H1 (cell line): ENCODE results near the gene MAGI2. TPM values are rescaled to one million over a fixed set of nuclear protein-coding genes. Genes with fewer than 3 reads are reported as not detected.

ENCODE experiments used
- CTCF ChIA-PET: fragments of 300-600 bp; sonication (Branson Sonifier 250); formaldehyde crosslinking; loops from one replicate; lab custom pipeline; 2021; ENCODE audit not compliant: partially characterized antibody; lab: Charles Lee
- POLR2A ChIA-PET: fragments of 300-600 bp; sonication (Branson Sonifier 250); formaldehyde crosslinking; loops from one replicate; lab custom pipeline; 2021; ENCODE audit warnings: inconsistent platforms; ENCODE audit not compliant: partially characterized antibody; lab: Charles Lee
- DNase-seq, 2 experiments: peaks; one replicate each; pipeline versions ENCODE4 v3.0.0 to v3.0.0-alpha.2; 2010 to 2022; ENCODE audit warnings: low spot score in 2 of 2, low read depth in 1 of 2, mixed read lengths in 1 of 2
- FAIRE-seq: peaks from 2 replicates; lab custom pipeline; 2011; peaks lifted over from hg19 to GRCh38; lab: Jason Lieb, UNC
- H2AFZ ChIP-seq: 2 replicates; pipeline ENCODE4 v1.8.1; 2012; ENCODE audit warnings: low read length, inconsistent platforms
- H2AK5ac ChIP-seq: 2 replicates; pipeline ENCODE4 v1.6.1; 2013; ENCODE audit warnings: low read depth, low read length
- H2BK120ac ChIP-seq: replicated peaks from 2 replicates; pipeline ENCODE3; 2013; ENCODE audit warnings: low read depth, low read length, inconsistent platforms
- H2BK12ac ChIP-seq: 2 replicates; pipeline ENCODE4 v1.6.1; 2013; ENCODE audit warnings: low read depth, low read length
- H2BK15ac ChIP-seq: 2 replicates; pipeline ENCODE4 v1.6.1; 2013; ENCODE audit warnings: low read length
- H2BK20ac ChIP-seq: 2 replicates; pipeline ENCODE4 v1.6.1; 2013; ENCODE audit warnings: low read length
- H2BK5ac ChIP-seq: 2 replicates; pipeline ENCODE4 v1.6.1; 2013; ENCODE audit warnings: low read depth, low read length
- H3K14ac ChIP-seq: 2 replicates; pipeline ENCODE4 v1.6.1; 2013; ENCODE audit warnings: inconsistent platforms; ENCODE audit not compliant: insufficient read length
- H3K18ac ChIP-seq: 2 replicates; pipeline ENCODE4 v1.6.1; 2013; ENCODE audit warnings: low read length; ENCODE audit errors: extremely low read depth
- H3K23ac ChIP-seq: 2 replicates; pipeline ENCODE4 v1.6.1; 2013; ENCODE audit warnings: inconsistent platforms; ENCODE audit not compliant: insufficient read length
- H3K23me2 ChIP-seq: 2 replicates; pipeline ENCODE4 v1.6.1; 2013; ENCODE audit warnings: low read depth, low read length
- H3K27ac ChIP-seq: 2 replicates; pipeline ENCODE4 v1.6.1; 2011; ENCODE audit warnings: low read depth, low read length, inconsistent platforms
- H3K27me3 ChIP-seq, 4 experiments: replicated peaks in 1 of 4; 1 replicate in 1 of 4; 2 replicates in 3 of 4; pipeline versions ENCODE4 v1.6.1 to v1.8.1; 2011 to 2013; ENCODE audit warnings: low read length in 3 of 4, mild to moderate bottlenecking in 3 of 4, inconsistent platforms in 2 of 4, mixed read lengths in 2 of 4, moderate library complexity in 1 of 4; ENCODE audit not compliant: control insufficient read depth in 3 of 4, insufficient read depth in 3 of 4; ENCODE audit errors: extremely low read depth in 1 of 4
- H3K36me3 ChIP-seq, 4 experiments: 2 replicates each; pipeline versions ENCODE4 v1.6.1 to v1.8.1; 2011 to 2013; ENCODE audit warnings: mild to moderate bottlenecking in 4 of 4, low read length in 3 of 4, moderate library complexity in 2 of 4, control low read depth in 1 of 4, inconsistent platforms in 1 of 4; ENCODE audit not compliant: insufficient read depth in 4 of 4, control insufficient read depth in 2 of 4
- H3K4ac ChIP-seq: replicated peaks from 2 replicates; pipeline ENCODE3; 2013; ENCODE audit warnings: low read length, low read depth, mixed read lengths, inconsistent platforms; ENCODE audit not compliant: insufficient read length
- H3K4me1 ChIP-seq, 4 experiments: replicated peaks in 1 of 4; 1 replicate in 1 of 4; 2 replicates in 3 of 4; pipeline versions ENCODE4 v1.6.1 to v1.8.1; 2011 to 2013; ENCODE audit warnings: low read length in 3 of 4, inconsistent platforms in 2 of 4, mixed read lengths in 1 of 4; ENCODE audit not compliant: insufficient read depth in 4 of 4, control insufficient read depth in 3 of 4
- H3K4me2 ChIP-seq, 2 experiments: 2 replicates each; pipeline versions ENCODE4 v1.6.1 to v1.8.1; 2011 to 2013; ENCODE audit warnings: low read depth in 2 of 2, low read length in 2 of 2, control low read depth in 1 of 2, inconsistent platforms in 1 of 2, mild to moderate bottlenecking in 1 of 2; ENCODE audit not compliant: insufficient read depth in 1 of 2
- H3K4me3 ChIP-seq, 4 experiments: fragments of 200-600, 300-600 bp in 1 of 4; sonication (generic), shearing (Covaris generic), sonication (Bioruptor Twin) in 1 of 4; 2 replicates each; pipeline versions ENCODE4 v1.5.1 to v1.8.1; 2011 to 2016; ENCODE audit warnings: low read length in 4 of 4, low read depth in 3 of 4, control low read depth in 2 of 4, inconsistent platforms in 2 of 4, mild to moderate bottlenecking in 2 of 4, mixed read lengths in 1 of 4, moderate library complexity in 1 of 4; ENCODE audit not compliant: insufficient read depth in 2 of 4; ENCODE audit errors: extremely low read depth in 1 of 4
- H3K56ac ChIP-seq: replicated peaks from 2 replicates; pipeline ENCODE3; 2013; ENCODE audit warnings: low read depth, mild to moderate bottlenecking, mixed read lengths, low read length, inconsistent platforms; ENCODE audit not compliant: insufficient read length
- H3K79me1 ChIP-seq: 2 replicates; pipeline ENCODE4 v1.6.1; 2013; ENCODE audit warnings: low read depth, low read length, control low read depth
- H3K79me2 ChIP-seq, 2 experiments: 2 replicates each; pipeline versions ENCODE4 v1.6.1 to v1.8.1; 2012 to 2013; ENCODE audit warnings: low read length in 2 of 2, mild to moderate bottlenecking in 2 of 2, inconsistent platforms in 1 of 2; ENCODE audit not compliant: insufficient read depth in 2 of 2, control insufficient read depth in 1 of 2
- H3K9ac ChIP-seq, 4 experiments: replicated peaks in 1 of 4; 1 replicate in 1 of 4; 2 replicates in 3 of 4; pipeline versions ENCODE4 v1.6.1 to v1.8.1; 2011 to 2013; ENCODE audit warnings: low read depth in 3 of 4, low read length in 3 of 4, control low read depth in 2 of 4, mild to moderate bottlenecking in 2 of 4, moderate library complexity in 2 of 4, inconsistent platforms in 1 of 4; ENCODE audit errors: extremely low read depth in 1 of 4
- H3K9me3 ChIP-seq, 2 experiments: 2 replicates each; pipeline versions ENCODE4 v1.6.1 to v1.8.1; 2012 to 2013; ENCODE audit warnings: mild to moderate bottlenecking in 2 of 2, moderate library complexity in 2 of 2, control low read depth in 1 of 2, inconsistent platforms in 1 of 2, low read depth in 1 of 2, low read length in 1 of 2, mixed read lengths in 1 of 2; ENCODE audit not compliant: insufficient read depth in 2 of 2
- H4K20me1 ChIP-seq, 2 experiments: replicated peaks in 1 of 2; 2 replicates each; pipeline versions ENCODE3 to v1.8.1; 2011 to 2013; ENCODE audit warnings: inconsistent platforms in 2 of 2, low read length in 2 of 2, mild to moderate bottlenecking in 1 of 2; ENCODE audit not compliant: insufficient read depth in 2 of 2, control insufficient read depth in 1 of 2
- H4K5ac ChIP-seq: 2 replicates; pipeline ENCODE4 v1.6.1; 2013; ENCODE audit warnings: low read length, low read depth, mixed read lengths, inconsistent platforms; ENCODE audit not compliant: insufficient read length
- H4K8ac ChIP-seq: 2 replicates; pipeline ENCODE4 v1.8.0; 2013; ENCODE audit warnings: mild to moderate bottlenecking, moderate library complexity, low read length, inconsistent platforms; ENCODE audit not compliant: insufficient read depth; ENCODE audit errors: extremely low read depth
- H4K91ac ChIP-seq: replicated peaks from 2 replicates; pipeline ENCODE3; 2013; ENCODE audit warnings: low read length, mixed read lengths, inconsistent platforms; ENCODE audit not compliant: insufficient read length
- CBX5 ChIP-seq: fragments of 300-800, 300-1000 bp; sonication (generic); IDR thresholded peaks from 2 replicates; pipeline ENCODE4 v1.7.1; 2016; ENCODE audit warnings: antibody characterized with exemption, low read length, low read depth
- CBX8 ChIP-seq: fragments of 300-800, 300-1000 bp; sonication (generic); IDR thresholded peaks from 2 replicates; pipeline ENCODE4 v1.7.1; 2016; ENCODE audit warnings: low read depth, low read length, borderline replicate concordance
- CHD1 ChIP-seq: IDR thresholded peaks from 2 replicates; pipeline ENCODE4 v1.6.1; 2012; ENCODE audit warnings: low read depth, low read length, improper control_type of control experiment
- CTBP2 ChIP-seq: IDR thresholded peaks from 2 replicates; pipeline ENCODE4 v1.7.0; 2011; ENCODE audit warnings: borderline replicate concordance, mild to moderate bottlenecking, moderate library complexity, mixed read lengths, low read length; ENCODE audit not compliant: insufficient read depth, insufficient read length
- E2F6 ChIP-seq: IDR thresholded peaks from 2 replicates; pipeline ENCODE4 v1.6.1; 2012; ENCODE audit warnings: inconsistent platforms
- FOSL1 ChIP-seq: IDR thresholded peaks from 2 replicates; pipeline ENCODE4 v1.6.1; 2011; ENCODE audit warnings: mild to moderate bottlenecking, low read depth, low read length, moderate library complexity; ENCODE audit not compliant: insufficient read depth
- KDM1A ChIP-seq: fragments of 200-600, 300-600 bp; sonication (generic); IDR thresholded peaks from 2 replicates; pipeline ENCODE4 v1.7.1; 2016; ENCODE audit warnings: mild to moderate bottlenecking, low read length, borderline replicate concordance
- KDM5A ChIP-seq: fragments of 200-600 bp; IDR thresholded peaks from 2 replicates; pipeline ENCODE4 v1.7.1; 2012; ENCODE audit warnings: mild to moderate bottlenecking, low read length, inconsistent platforms, mixed read lengths
- RAD21 ChIP-seq, 2 experiments: IDR thresholded peaks in 1 of 2; conservative IDR thresholded peaks in 1 of 2; 2 replicates each; pipeline ENCODE4 v1.6.1; 2011; ENCODE audit warnings: low read depth in 2 of 2, low read length in 2 of 2, improper control_type of control experiment in 1 of 2, inconsistent platforms in 1 of 2, mild to moderate bottlenecking in 1 of 2, moderate library complexity in 1 of 2
- RXRA ChIP-seq: IDR thresholded peaks from 2 replicates; pipeline ENCODE4 v1.6.1; 2011; ENCODE audit warnings: low read depth, mild to moderate bottlenecking, low read length, moderate library complexity; ENCODE audit not compliant: insufficient read depth
- SAP30 ChIP-seq: fragments of 300-600 bp; sonication (generic); IDR thresholded peaks from 2 replicates; pipeline ENCODE4 v1.7.1; 2012; ENCODE audit warnings: low read length, moderate library complexity, mild to moderate bottlenecking, inconsistent platforms; ENCODE audit not compliant: insufficient read depth, insufficient replicate concordance
- SIX5 ChIP-seq: IDR thresholded peaks from 2 replicates; pipeline ENCODE4 v1.6.1; 2011; ENCODE audit warnings: mild to moderate bottlenecking, low read depth, low read length
- SP4 ChIP-seq: IDR thresholded peaks from 2 replicates; pipeline ENCODE4 v1.6.1; 2012; ENCODE audit warnings: low read length, inconsistent platforms
- WGBS, 2 experiments: shearing (Covaris generic) in 1 of 2; methylation state at CpG; one replicate each; pipeline versions ENCODE4 v1.1.6 to v1.1.7; 2013 to 2015; ENCODE audit warnings: low lambda C conversion rate in 2 of 2, mixed read lengths in 2 of 2, inconsistent platforms in 1 of 2, low coverage in 1 of 2, missing lambda C conversion rate in 1 of 2; ENCODE audit not compliant: insufficient replicate concordance in 2 of 2, insufficient coverage in 1 of 2, insufficient read length in 1 of 2; ENCODE audit errors: extremely low coverage in 1 of 2, missing lambda C conversion rate in 1 of 2; 5-methylcytosine and 5-hydroxymethylcytosine counted together
- polyA plus RNA-seq, 7 experiments: library from polyadenylated mRNA; depleted of rRNA in 3 of 7; stranded (reverse) in 5 of 7; unstranded in 2 of 7; fragments of >200 nt in 5 of 7; fragments of 200-250 nt in 2 of 7; gene quantifications; 1 replicate in 5 of 7; 2 replicates in 1 of 7; 4 replicates in 1 of 7; pipeline versions ENCODE4 v1.2.1 to v1.2.3, GENCODE V29; 2011 to 2013; ENCODE audit warnings: missing spikeins in 2 of 7, mixed read lengths in 2 of 7
- total RNA-seq: library from RNA; stranded (reverse); fragmentation: NEBNext Ultra II Directional; extraction: Animal tissue kit (Norgen Biotek cat#: 25700); gene quantifications from 2 replicates; pipeline ENCODE4 v1.2.1, GENCODE V29; 2021

Gene MAGI2
- total and polyA plus RNA-seq, 2 of the 8 experiments (the other 6 are each of a cell fraction or from before 2014, with no cell fraction given) = 6.0 to 27.3 TPM

- no peaks in the 10 kb centered on the region for H3K79me1 ChIP-seq
- H2BK15ac ChIP-seq = no peak overlapping the region
- H2BK5ac ChIP-seq = no peak overlapping the region
- no peak overlapping the region for H3K56ac ChIP-seq
- H3K4me3 ChIP-seq = peak overlapping the region in 1 of 4 experiments; percentile 12; a peak in 1 of 8 replicates
- H4K91ac ChIP-seq = no peak overlapping the region
- no peak overlapping the region for H3K27ac ChIP-seq
- peak overlapping the region; percentile 35 to 46; a peak in 3 of 4 replicates for H3K4me2 ChIP-seq
- H3K23ac ChIP-seq = no peak overlapping the region
- no peaks in the 10 kb centered on the region for H3K23me2 ChIP-seq
- no peaks in the 10 kb centered on the region for H3K9me3 ChIP-seq
- no peaks in the 10 kb centered on the region for H3K36me3 ChIP-seq
- ChIA-PET CTCF (interaction anchor here (1.0 to 4.3 kb wide), 3 partner anchors 11 to 23 kb away, joined by 3 to 17 read pairs (median 4); no protein-coding TSS in a partner anchor), POLR2A (no interaction called here)
- DNase-seq = no peak
- H3K79me2 ChIP-seq = no peaks in the 10 kb centered on the region
- H3K9ac ChIP-seq = no peak overlapping the region
- peak; percentile 65 for FAIRE-seq
- H4K5ac ChIP-seq = no peak overlapping the region
- H3K18ac ChIP-seq = no peak overlapping the region
- H2BK12ac ChIP-seq = no peak overlapping the region
- no peaks in the 10 kb centered on the region for H4K20me1 ChIP-seq
- H2AFZ ChIP-seq = no peak overlapping the region
- WGBS, 2 experiments = 26% methylated on average over 3 of the region's 3 CpGs; no CpG with 5 or more reads in 1 of the 2 experiments
- H3K14ac ChIP-seq = no peak overlapping the region
- H3K4me1 ChIP-seq = peaks cover 3 to 19% (median 13%) of the 10 kb centered on the region in 4 experiments; a peak in 6 of 7 replicates
- 0 out of 2 replicates have a peak overlapping the region, but pooled peaks have one; percentile 36 for H2BK20ac ChIP-seq
- H2AK5ac ChIP-seq = no peak overlapping the region
- H3K4ac ChIP-seq = no peak overlapping the region
- H3K27me3 ChIP-seq = no peaks in the 10 kb centered on the region
- H2BK120ac ChIP-seq = no peak overlapping the region
- no peak overlapping the region for H4K8ac ChIP-seq
- TF ChIP-seq SAP30 (no peak), CBX8 (no peak), SIX5 (no peak), CTBP2 (no peak), FOSL1 (no peak), SP4 (no peak), KDM5A (no peak), CBX5 (no peak), RAD21 (IDR thresholded peaks at IDR 0.05 in 1 of 2, conservative IDR thresholded peaks at IDR 0.05 in 1 of 2; ENCODE audit: low read depth in 2 of 2, low read length in 2 of 2) (no peak), CHD1 (no peak), KDM1A (no peak), E2F6 (no peak), RXRA (no peak)
Observed at GRCh38 chr7:78111386-78111785, 1342.1 kb downstream of the MAGI2 start.
